HG02885 (cell line): Measurements from ENCODE around the gene PAEP.

Experiments
- ATAC-seq: cut with Tn5 transposase; IDR thresholded peaks from one replicate; pipeline ENCODE4 v1.9.1; 2021; ENCODE audit warnings: mild to moderate bottlenecking; ENCODE audit not compliant: unreplicated experiment, poor library complexity

Gene PAEP

DNA sequence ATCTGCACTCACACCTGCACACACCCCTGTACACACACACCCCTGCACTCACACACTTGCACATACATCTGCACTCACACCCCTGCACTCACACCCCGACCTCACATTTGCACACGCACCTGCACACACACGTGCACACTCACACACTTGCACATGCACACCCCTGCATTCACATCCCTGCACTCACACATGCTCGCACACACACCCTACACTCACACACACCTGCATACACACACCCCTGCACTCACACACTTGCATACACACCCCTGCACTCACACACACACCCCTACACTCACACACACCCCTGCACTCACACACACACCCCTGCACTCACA is 50.3 kb downstream of the PAEP start:
- ATAC-seq: no peak

GRCh38 chr9:135612437-135612836 is 50.9 kb downstream of the PAEP start:
- no peak for ATAC-seq

DNA sequence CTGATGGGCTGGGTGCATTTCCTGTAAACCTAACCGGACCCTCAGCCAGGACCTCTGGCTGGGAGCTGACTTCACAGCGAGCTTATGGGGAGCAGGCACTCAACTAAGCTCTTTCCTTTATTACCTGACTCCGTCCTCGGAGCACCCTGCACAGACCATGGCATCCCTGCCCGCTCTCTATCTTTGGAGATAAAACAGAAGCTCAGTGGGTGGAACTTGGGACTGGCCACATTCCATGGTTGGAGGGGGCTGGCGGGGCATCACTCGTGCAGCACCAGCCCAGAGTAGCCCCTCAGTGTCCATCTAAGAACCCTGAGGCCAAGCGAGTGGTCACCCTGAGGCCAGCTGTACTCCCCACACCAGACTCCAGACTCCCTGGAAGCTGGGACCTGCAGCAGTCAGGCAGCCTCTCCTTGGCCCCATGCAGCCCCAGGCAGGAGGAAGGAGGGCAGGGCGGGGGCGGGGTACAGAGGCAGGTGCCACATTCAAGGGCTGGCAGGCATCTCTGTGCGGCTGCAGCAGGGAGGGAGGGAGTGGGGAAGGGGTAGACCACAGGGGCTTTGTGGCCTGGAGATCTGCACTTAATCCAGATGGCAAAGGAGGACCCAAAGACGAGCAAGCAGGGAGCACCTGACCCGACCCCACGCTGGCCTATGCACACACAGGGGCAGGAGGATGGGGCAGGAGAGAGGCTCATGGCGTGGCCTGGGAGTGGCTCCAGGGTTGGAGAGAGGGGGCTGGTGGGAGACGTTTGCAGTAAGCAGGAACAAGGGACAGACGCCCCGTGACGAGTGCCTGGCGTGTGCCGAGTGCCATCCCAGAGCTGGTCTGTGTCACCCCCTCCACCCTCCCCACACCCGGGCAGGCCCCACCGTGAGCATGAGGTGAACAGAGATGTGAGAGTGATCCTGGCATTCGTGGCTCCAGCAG is 51.7 kb downstream of the PAEP start:
- no peak for ATAC-seq

DNA sequence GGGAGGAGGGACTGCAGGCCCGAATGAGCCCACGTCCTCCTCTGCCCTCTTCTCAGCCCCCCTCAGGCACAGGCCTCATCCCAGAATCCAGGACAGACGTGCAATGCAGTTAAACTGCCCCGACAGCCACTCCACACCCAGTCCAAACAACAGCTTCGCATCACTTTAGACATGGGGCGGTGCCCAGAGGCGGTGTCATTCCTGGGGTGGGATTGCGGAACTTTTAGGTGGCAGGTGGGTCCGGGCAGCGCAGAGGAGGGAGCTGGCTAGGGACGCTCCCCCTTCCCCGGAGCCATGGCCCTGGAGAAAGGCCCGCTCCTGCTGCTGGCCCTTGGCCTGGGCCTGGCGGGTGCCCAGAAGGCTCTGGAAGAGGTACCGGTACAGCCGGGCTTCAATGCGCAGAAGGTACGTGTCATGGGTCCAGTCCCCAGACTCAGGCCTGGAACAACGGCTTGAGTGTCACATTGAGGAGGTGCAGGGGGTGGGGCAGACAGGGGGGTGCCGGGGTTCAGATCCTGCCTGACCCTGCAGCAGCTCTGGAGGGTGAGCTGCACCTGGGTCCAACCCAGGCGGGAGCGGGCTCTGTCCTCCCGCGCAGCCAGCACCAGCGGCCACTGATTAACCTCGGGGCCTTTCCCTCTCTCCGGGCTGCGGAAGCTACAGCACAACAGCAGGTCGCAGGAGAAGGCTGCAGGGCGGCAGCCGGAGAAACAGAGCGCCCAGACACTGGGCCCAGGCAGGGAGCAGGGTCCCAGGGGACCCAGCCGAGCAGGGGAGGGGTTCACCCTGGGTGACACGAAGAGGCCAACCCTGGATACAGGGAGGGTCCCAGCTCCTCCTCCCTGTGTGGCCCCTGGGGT is 52.6 kb downstream of the PAEP start:
- no peak for ATAC-seq

DNA sequence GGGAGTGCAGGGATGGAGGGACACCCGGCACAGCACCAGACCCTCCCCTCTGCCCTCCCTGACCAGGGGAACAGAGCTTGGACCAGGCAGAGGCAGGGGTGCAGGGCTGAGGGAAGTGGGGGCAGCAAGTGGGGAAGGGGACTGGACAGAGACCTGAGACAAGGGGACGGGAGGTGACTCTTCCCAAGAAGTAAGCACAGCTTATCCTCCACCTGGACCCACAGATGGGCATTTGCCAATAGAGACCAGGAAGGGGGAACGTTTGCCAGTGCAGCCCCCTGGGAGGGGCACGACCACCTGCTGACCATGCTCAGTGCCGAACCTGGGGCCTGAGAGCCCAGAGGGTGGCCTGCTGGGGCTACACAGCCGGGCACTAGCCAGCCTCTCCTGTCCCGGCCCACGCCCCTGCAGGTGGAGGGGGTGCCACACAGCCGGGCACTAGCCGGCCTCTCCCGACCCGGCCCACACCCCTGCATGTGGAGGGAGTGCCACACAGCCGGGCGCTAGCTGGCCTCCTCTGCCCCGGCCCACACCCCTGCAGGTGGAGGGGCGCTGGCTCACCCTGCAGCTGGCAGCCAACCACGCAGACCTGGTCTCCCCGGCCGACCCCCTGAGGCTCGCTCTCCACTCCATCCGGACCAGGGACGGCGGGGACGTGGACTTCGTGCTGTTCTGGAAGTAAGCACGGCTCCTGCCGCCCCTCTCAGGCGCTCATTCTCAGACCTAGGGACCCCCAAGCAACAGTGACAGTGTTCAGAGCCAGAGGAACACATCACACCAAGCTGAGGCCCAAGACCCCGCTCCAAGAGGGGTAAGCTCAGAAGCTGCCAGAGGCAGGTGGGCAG is 53.5 kb downstream of the PAEP start:
- no peak for ATAC-seq

DNA sequence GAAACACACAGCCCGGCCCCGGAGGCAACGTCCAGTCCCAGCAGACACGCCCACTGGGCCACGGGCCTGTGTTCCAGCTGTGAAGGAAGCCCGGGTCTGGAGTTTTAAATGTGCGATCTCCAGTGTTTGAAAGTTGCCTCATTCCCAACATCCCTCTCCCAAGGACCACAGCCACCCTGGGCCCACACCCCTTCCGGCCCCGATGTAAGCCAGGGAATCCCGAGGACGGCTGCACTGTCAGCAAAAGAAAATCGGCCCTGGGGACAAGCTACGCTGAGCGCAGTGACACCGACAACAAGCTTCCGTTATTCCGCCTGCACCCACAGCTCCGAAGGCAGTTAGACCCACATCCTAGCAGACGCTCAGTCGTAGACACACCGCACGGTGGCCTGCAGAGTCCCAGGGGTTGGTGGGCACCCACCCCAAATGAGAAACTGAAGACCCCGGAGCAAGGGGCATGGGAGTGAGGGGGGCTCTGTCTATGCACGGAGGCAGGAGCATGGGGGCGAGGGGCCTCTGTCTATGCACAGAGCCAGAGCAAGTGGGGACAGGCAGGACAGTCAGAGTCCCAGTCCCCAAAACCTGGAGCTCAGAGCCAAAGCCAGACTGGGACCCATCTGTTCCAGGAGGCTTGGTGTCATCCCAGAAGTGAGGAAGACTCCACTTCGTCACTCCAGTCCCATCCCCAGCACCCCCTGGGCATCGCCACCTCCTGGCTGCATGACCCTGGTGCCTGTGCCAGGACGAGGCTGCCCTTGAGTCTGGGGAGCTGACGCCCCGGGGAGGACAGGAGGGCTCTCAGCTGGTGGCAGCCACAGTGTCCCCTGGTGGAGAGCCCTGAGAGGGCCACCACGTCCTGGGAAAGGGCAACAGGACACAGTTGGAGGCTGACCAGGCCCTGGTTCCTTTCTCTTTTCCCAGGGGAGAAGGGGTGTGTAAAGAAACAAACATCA is 54.4 kb downstream of the PAEP start:
- no peak for ATAC-seq
